Germinal center (tissue), 1 donor: ENCODE measurements around the gene BIRC7.
A peak's percentile ranks its signal among the peaks of the same experiment; 100 is the strongest.

Source experiments
- DNase-seq: peaks from one replicate; pipeline ENCODE4 v3.0.0; 2012; ENCODE audit warnings: mixed read lengths, low spot score

The BIRC7 gene

DNA sequence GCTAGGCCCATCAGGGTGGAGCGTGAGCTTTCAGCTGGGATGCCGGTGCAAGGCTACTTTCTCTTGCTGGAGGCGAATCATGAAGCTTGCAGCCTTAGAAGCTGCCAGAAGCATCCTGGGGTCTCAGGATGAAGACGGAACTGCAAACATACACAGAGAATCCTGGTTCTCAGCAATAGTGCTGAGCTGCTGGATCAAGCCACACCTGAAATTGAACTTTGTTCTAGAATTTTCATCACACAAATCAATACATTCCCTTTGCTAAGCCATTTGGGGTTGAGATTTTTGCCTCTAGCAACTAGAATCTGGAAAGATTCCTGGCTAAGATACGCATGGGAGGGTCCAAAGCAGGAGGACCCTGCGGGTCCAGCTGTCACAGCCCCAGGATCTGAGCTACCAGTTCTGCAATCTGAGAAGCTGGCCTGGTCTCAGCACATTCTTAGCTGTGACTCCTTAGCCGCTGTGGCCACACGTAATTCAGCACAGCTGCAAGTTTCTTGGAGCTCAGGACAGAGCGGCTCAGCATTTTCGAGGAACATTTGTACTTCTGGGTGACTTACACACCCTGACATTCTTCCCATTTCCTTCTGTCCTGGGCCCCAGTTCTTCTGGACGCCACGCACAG, 30.3 kb downstream of the BIRC7 start:
- no peak for DNase-seq

DNA sequence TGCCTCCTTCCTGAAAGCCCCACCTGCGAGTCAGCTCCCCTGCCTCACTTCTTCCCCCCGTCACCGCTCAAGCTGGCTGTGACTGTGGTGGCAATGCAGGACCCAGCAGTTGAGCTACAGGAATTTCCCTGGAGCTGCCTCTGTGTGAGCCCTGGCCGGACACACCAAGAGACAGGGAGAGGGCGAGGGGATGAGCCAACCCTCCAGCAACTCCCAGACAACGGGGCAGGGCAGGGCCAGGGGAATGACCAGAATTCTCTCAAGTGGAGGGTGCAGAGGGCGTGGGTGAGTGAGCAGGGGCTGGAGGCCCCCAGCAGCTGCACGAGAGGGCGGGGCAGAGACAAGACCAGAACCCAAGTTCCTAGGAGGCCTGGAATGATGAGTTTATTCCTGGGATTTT, 32.0 kb downstream of the BIRC7 start:
- no peak for DNase-seq

DNA sequence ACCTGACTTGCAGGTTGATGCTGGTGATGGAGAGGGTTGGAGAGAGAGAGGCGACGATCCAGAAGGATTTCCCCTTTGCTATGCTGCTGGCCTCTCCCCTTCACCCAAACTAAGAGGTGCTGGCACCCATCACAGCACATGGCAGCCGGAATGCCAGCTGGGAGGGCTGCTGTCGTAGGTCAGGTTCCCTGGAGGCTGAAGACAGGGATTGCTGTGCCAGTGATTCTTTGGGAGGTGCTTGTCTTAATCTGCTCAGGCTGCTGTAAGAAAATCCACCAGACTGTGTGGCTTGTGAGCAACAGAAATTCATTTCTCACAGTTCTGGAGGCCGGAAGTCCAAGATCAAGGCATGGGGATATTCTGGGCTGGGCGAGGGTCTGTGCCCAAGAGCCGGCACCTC, 32.6 kb downstream of the BIRC7 start:
- no peak for DNase-seq

DNA sequence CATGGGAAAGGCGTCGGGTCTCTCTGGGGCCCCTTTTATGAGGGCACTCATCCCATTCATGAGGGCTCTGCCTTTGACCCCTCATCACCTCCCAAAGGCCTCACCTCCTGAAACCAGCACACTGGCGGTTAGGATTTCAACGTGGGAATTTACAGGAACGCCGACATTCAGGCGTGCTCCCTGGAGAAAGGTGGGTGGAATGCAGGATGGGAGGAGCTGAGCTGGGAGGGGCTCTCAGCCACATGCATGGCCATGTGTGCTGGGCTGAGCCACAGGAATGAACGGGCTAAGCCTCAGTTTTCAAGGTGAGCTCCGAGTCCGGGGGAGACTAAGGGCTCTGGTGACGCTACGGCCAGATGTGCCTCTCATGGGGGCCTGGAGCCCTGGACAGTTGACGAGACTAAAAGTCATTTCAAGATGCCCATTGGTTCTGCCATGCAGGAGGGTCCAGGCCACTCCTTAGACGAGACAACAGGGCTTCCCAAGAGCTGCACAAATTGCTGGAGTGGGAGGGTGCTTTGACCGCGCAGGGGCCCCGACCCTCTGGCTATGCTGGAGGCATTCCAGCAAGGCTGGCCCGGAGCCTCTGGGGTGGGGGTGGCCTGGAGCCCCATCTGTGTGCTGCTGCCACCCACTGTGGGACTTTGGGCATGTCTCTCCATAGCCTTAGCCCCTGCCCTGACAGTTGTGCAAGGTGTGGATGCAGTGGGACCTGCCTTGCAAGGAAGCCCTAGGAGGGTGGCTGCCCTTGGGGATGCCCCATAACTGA, 33.1 kb downstream of the BIRC7 start:
- DNase-seq = no peak

DNA sequence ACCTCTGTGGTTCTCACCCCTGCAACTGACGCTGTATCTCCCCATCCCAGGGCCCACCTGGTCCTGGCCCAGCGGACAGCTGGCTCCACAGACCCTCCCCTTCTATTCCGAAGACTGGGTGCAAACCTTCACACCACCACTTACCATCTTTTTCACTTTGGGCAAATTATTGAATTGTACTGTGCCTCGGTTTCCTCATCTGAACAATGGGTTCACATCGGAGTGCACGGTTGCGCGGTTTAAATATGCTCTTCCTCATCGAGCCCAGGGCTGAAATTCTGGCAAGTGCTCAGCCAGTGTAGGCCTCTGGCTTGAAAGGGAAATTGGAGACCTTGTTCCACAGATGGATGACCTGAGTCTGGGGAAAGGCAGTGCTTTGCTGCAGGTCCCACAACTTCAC, 34.0 kb downstream of the BIRC7 start:
- no peak for DNase-seq

DNA sequence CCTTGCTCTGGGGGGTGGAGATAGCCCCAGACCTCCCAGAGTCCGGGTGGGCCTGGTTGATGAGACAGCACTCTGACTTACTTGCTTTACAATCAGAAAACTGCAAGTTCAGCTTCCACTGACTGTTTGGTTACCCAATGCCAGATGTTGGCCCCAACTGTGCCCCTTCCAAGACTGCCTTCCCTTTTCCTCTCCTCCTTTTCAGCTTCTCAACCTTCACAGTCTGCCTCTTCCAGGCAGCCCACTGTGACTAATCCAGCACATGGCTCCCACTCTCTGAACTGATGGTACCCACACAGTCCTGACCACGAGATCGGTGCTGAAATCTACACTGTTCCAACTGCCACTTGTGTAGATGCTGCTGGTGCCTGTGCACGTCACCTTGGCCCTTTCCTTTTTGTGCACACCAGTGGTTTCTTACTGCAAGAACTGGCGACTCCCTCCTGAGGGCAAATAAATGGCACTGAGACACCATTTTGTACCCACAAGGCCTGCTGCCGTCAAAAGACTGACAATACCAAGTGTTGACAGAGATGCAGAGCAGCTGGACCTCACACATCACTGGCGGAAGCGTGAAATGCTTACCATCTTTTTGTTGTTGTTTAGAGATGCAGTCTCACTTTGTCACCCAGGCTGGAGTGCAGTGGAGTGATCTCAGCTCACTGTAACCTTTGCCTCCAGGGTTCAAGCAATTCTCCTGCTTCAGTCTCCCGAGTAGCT, 35.1 kb downstream of the BIRC7 start:
- DNase-seq = no peak

DNA sequence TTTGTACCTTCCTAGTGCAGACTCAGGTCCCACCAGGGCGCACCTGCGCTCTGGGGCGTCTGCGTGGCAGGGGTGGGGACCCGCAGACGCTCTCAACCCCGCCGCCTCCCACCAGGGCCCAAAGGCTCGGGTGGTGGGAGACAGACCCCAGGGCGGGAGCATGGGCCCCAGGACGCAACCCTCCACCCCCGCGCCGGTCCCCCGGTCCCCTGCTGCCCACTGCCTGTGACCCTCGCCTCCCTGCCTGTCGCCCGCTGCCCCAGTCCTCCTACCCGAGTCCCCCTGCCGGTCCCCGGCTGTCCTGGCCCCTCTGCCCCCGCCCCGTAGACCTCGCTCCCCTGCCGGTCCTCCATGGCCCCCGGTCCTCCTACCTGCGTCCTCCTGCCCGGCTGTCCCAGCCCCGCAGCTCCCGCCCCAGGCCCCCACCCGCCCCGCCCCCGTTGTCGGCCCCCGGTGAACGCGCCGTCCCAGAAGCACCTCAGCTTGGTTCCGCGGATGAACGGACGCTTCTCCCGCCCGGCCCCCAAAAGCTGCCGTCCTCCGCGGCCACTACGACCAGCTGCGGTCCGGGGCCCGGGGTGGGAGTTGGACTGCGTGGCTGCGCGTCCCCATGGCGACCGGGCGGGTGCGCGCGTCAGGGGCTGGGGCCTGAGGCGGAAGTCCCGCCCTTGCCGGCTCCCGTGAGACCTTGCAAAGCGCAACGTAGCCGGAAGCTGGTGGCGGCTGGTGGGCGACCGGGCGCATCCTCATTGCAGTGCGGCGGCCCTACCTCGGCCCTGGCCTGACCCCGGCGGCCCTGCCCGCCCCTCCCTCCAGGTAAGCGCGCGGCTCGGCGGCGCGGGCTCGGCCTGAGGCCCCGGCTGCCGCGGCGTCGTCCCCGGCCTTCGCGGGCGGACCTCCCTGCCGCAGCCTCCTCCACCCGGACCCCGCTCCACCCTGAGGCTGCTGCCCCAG, 36.7 kb downstream of the BIRC7 start, which contains the start of gene ARFGAP1:
TSS of gene ARFGAP1 (plus strand) at position 709 of the 954 bp plus-strand sequence. CDS start 2,768 bp downstream, outside the sequence.
- DNase-seq = peak; percentile 94

DNA sequence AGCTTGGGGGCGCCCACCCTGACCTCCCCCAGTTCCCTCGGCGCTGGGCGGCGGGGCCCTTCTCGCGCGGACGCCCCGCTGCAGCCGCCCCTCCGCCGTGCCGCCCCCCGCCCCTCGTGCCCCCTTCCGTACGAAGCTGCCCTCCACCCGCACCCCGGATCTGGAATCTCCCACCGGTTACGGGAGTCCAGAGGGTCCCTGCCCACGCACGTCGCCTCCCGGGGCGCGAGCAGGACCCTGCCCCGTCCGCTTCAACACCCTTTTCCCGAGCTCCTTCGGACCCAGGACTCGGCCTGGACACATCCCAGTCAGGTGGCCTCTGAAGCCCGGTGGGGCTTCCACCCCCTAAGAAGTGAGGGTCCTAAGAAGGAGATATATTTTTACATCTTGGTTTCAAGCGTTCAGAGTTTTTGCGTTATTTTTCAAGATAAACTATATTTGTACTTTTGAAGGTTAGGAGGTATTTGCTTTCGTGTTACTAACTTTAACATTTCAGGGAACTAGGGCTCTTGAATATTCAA, 37.4 kb downstream of the BIRC7 start:
- DNase-seq = no peak

DNA sequence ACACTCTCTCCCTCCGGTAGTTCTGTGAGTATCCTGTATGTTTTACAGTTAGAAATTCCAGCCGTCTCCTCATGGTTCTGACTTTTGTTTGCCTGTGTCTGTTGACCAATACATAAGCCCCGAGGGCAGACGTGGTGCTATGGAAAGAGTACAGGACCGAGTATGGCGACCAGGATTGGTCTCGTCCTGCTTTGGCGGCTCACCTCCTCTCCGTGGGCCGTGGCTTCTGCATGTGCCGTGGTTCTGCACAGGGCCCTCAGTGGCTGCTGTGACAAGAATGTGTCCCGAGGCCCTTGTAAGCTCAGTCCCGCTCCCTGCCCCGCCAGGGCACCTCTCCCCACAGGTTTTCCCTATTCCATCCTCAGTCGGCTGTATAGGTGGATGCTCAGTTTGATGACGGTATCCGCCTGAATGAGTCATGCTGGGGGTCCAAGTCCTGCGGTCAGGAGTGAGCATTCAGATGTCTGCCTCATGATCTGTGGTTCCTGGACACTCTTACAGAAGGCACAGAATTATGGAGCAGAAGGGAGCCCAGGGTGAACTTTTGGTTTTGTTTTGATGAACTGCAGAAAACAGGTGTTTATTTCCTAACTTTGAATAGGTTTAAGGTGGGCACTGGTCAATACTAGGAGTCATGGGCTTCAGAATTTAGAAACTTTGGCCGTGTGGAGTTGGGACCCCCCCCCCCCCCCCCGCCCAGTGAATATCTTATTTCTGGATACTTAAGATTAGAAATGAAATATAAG, 38.1 kb downstream of the BIRC7 start:
- no peak for DNase-seq

DNA sequence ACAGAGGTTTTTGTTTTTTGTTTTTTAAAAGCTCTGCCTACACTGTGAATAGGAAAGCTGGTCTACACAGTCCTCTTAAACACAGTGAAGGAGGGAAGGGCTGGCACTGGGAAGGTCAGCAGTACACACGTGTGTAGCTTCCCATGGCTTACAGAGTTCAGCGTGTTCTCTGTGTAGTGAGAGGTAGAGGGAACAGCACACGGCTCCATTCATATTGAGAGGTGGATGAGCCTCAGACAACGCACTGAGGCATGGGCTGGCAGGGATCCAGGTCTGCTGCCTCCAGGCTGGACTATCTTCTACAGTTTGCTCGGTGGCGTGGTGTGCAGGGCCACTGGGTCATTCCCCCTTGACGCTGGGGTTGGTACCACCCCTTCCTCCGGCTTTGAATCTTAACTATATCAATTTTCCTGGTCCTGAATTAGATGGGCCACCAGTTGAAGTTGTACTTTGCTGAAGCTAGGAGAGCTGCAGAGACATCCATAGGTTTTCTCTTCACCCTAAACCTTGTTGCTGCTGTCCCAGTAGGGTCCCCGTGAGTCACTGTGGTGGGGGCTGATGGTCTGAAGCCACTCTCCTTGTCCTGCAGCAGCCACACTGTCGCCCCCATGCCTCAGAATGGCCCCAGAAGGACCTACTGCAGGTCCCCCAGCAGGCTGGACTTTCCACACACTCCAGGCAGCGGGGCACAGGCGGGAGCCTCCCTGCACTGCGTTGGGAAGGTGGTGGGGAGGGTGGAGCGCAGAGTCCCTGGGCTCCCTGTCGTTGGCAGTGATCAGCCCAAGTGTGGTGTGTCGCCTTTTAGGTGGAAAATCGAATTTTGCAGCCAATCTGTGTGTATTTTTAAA, 38.9 kb downstream of the BIRC7 start:
- DNase-seq = no peak

DNA sequence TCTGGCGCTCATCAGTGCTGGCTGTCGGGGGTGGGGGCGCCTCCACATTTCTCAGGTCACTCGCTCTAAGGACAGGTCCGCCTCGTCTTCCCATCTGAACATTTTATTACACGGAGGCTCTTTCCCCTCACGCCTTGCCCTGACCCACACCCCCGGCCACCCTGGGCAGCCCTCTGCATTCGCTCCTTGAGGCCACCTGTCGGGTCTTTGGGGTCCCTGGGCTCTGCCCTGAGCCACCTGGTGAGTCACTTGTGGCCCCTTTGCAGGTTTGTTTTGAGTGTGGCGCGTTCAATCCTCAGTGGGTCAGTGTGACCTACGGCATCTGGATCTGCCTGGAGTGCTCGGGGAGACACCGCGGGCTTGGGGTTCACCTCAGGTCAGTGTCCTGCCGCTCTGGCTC, 40.1 kb downstream of the BIRC7 start:
- no peak for DNase-seq

DNA sequence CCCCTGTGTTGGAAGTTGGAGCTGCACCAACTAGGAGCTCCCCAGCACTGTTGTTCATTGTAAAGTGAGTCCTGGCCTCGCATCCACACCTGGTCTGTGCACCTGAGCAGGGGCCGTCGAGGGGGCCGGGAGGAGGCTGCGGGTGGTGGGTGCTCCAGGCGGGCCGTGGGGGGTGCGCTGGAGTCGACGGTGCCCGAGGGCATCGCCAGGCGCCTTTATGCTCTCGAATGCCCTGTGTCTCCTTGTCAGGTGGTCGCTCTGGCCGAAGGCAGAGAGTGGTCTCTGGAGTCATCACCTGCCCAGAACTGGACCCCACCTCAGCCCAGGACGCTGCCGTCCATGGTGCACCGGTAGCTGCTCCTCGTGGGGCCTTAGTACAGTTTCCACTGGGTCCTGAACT, 41.3 kb downstream of the BIRC7 start:
- DNase-seq = no peak

DNA sequence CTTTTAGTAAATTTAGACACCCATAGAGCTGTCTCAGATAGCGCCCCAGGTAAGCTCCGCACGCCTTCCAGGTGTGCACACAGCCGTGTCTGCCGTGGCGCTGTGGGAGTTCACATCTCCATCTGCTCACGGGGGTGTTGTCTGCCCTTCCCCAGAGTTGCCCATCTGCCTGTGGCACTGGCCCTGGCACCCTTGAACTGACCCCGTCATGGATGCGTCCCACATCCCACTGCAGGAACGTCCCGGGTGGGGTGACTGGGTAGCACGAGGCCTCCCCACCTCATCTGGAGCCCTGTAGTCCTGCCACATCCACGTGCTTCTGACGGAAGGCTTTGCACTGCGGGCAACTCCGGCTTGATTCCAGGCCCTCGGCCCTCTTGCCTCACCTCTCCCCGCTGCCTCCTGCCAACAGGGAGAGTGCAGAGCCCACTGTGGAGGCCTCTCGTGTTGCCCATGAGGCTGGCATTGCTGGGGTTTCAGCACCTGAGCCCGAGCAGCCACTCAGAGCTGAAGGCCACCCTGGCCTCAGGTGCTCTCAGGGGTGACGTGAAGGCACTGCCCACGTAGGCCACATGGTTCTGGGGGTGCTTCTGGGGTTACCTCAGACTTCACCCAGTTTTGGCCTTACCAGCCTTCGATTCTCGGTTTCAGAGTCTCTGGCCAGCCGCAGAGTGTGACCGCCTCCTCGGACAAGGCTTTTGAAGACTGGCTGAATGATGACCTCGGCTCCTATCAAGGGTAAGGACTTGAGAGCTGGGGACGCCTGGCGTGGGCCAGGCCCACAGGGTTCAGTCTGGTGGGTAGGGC, 42.0 kb downstream of the BIRC7 start:
- no peak for DNase-seq

DNA sequence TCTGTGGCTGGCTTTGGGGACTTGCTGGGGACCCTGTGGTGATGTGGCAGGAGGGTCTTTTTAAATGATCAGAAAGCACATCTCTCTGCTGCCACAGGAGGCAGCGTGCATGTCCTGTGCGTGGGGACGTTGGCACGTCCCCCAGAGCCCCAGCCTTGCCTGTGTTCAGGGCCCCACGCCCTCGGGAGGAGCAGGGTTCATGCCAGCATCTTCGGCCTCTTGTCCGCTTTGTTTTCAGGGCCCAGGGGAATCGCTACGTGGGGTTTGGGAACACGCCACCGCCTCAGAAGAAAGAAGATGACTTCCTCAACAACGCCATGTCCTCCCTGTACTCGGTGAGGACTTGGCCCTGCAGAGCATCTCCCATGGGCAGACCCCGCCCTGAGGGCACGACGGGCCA, 43.0 kb downstream of the BIRC7 start:
- no peak for DNase-seq

DNA sequence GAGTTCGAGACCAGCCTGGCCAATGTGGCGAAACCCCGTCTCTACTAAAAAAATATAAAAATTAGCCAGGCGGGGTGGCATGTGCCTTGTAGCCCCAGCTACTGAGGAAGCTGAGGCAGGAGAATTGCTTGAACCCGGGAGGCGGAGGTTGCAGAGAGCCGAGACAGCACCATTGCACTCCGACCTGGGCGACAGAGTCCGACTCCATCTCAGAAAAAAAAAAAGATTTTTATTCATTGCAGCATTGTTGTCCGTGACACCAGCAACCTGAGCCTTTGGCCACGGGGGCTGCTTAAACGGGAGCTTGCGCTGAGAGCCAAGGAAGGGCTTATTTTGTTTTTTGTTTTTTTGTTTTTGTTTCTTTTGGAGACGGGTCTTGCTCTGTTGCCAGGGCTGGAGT, 44.2 kb downstream of the BIRC7 start:
- DNase-seq = no peak

DNA sequence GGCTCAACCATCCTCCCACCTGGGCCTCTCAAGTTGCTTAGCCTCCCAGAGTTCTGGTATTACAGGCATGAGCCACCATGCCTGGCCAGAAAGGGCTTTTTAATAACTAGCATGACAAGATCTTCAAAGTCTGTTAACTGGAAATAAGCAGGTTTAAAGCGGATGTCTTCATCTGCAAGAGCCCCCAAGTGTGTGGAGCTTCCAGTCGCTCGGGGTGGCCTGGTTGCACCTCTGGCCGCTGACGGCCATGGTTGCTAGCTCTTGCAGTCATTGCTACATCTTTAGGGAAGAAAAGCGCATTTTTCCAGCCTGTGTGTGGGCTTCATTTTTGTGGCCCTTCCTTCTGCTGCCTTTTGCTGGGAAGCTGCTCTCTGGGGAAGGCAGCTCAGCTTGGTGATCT, 44.7 kb downstream of the BIRC7 start:
- DNase-seq = no peak

DNA sequence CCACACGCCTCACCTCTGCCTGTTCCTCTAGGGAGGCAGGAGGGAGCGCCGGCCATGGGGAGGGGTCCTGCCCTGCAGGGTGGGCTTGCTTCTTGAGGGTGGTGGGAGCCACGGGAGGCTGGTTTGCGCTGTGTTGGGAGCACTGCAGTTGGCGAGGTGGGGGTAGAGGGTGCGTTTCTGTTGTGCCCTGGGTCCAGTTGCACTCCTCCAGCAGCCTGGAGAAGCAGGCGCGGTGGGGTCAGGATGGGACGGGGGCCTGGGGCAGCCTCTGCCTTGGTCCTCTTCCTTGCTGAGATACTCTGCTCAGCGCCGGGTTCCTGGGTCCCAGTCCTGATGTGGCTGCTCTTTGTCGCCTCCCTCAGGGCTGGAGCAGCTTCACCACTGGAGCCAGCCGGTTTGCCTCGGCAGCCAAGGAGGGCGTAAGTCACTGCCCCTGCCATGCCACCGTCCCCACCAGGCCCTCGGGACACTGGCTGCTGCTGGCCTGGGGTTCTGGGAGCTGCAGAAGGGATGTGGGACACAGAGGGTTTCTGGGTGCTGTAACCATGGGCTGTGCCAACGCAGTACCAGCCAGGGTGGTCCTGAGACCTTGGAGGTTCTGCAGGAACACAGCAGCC, 45.3 kb downstream of the BIRC7 start:
- DNase-seq = no peak

DNA sequence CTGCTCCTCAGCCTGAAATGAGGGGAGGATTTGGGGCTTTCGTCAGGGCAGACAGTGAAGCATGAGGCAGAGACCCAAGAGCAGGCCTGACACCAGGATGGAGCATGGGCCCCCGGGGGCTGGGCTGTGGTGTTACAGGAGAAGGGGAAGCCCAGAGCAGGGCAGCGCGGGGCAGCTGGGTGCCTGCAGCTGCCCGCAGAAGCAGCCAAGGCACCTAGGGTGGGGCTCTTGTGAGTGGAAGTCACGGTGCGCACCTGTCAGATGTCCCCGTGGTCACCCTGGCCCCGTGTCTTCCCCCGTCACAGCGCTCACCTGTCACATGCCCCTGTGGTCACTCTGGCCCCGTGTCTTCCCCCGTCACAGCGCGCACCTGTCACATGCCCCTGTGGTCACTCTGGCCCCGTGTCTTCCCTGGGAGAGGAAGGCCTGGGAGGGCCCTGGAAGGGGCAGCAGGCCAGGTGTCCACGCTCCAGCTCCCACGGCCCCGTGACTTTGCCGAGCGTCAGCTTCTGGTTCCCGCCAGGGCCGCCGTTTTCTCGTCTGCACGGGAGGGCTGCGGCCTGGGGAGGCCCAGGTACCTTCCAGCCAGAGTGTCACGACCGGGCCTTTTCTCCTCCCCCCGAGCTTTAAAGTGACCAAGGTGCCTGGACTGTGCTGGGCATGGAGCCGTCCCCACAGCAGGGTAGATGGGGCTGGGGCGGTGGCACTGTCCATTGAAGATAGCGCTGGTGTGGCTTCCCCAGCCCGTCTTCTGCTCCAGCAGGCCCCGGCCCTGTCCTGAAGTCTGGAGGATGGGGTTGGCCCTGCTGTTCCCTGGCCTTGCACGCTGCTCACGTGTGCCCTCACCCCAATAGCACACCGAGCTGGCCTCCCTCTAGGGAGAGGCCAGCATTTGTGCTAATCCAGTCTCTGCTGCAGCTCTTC, 46.3 kb downstream of the BIRC7 start:
- DNase-seq = no peak
